ENCODE results near the gene VSTM1. TPM values are rescaled to one million over a fixed set of nuclear protein-coding genes. Genes with fewer than 3 reads are reported as not detected.

The VSTM1 gene
- total RNA-seq, 1 experiment from 2014 or later = not detected

- TF ChIP-seq JUN (CRISPR knock-in tag; IDR thresholded peaks at IDR 0.05) (peak; percentile 75; the same call in 1 of the 2 replicates), PRDM15 (CRISPR knock-in tag; IDR thresholded peaks at IDR 0.05) (peak; percentile 48; the same call in 1 of the 2 replicates), ETV6 (CRISPR knock-in tag; IDR thresholded peaks at IDR 0.05) (0 out of 2 replicates have a peak, but pooled peaks have one; percentile 38), SMAD4 (CRISPR knock-in tag; IDR thresholded peaks at IDR 0.05) (peak; percentile 64; the same call in 1 of the 2 replicates), IRF1 (CRISPR knock-in tag; IDR thresholded peaks at IDR 0.05) (peak; percentile 73; the same call in 1 of the 2 replicates), ZBTB21 (CRISPR knock-in tag; IDR thresholded peaks at IDR 0.05; ENCODE audit: borderline replicate concordance) (peak; percentile 62; the same call in 1 of the 2 replicates), TP53 (CRISPR knock-in tag; IDR thresholded peaks at IDR 0.05) (peak; percentile 77; the same call in 1 of the 2 replicates), FOXP1 (CRISPR knock-in tag; IDR thresholded peaks at IDR 0.05; ENCODE audit: borderline replicate concordance) (peak; percentile 93), FOXK1 (CRISPR knock-in tag; IDR thresholded peaks at IDR 0.05) (0 out of 2 replicates have a peak, but pooled peaks have one; percentile 37), ZNF423 (CRISPR knock-in tag; IDR thresholded peaks at IDR 0.05) (0 out of 2 replicates have a peak, but pooled peaks have one; percentile 28), MYBL2 (CRISPR knock-in tag; IDR thresholded peaks at IDR 0.05) (peak; percentile 84), ZNF219 (CRISPR knock-in tag; IDR thresholded peaks at IDR 0.05; ENCODE audit: borderline replicate concordance) (peak; percentile 89; the same call in 1 of the 2 replicates), CBFB (CRISPR knock-in tag; IDR thresholded peaks at IDR 0.05; ENCODE audit: low read depth) (0 out of 2 replicates have a peak, but pooled peaks have one; percentile 36), TEAD1 (CRISPR knock-in tag; IDR thresholded peaks at IDR 0.05) (peak; percentile 74; the same call in 1 of the 2 replicates), ZNF121 (CRISPR knock-in tag; IDR thresholded peaks at IDR 0.05) (peak; percentile 63; the same call in 1 of the 2 replicates), TEAD4 (CRISPR knock-in tag; IDR thresholded peaks at IDR 0.05) (peak; percentile 81; the same call in 1 of the 2 replicates), E2F1 (CRISPR knock-in tag; IDR thresholded peaks at IDR 0.05) (peak; percentile 67; the same call in 1 of the 2 replicates), E2F5 (CRISPR knock-in tag; IDR thresholded peaks at IDR 0.05) (0 out of 2 replicates have a peak, but pooled peaks have one; percentile 61)
- TF ChIP-seq, protein P1, sequence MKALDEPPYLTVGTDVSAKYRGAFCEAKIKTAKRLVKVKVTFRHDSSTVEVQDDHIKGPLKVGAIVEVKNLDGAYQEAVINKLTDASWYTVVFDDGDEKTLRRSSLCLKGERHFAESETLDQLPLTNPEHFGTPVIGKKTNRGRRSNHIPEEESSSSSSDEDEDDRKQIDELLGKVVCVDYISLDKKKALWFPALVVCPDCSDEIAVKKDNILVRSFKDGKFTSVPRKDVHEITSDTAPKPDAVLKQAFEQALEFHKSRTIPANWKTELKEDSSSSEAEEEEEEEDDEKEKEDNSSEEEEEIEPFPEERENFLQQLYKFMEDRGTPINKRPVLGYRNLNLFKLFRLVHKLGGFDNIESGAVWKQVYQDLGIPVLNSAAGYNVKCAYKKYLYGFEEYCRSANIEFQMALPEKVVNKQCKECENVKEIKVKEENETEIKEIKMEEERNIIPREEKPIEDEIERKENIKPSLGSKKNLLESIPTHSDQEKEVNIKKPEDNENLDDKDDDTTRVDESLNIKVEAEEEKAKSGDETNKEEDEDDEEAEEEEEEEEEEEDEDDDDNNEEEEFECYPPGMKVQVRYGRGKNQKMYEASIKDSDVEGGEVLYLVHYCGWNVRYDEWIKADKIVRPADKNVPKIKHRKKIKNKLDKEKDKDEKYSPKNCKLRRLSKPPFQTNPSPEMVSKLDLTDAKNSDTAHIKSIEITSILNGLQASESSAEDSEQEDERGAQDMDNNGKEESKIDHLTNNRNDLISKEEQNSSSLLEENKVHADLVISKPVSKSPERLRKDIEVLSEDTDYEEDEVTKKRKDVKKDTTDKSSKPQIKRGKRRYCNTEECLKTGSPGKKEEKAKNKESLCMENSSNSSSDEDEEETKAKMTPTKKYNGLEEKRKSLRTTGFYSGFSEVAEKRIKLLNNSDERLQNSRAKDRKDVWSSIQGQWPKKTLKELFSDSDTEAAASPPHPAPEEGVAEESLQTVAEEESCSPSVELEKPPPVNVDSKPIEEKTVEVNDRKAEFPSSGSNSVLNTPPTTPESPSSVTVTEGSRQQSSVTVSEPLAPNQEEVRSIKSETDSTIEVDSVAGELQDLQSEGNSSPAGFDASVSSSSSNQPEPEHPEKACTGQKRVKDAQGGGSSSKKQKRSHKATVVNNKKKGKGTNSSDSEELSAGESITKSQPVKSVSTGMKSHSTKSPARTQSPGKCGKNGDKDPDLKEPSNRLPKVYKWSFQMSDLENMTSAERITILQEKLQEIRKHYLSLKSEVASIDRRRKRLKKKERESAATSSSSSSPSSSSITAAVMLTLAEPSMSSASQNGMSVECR (CRISPR knock-in tag; IDR thresholded peaks at IDR 0.05; ENCODE audit: borderline replicate concordance) = peak; percentile 84; the same call in 1 of the 2 replicates
These were observed 32.3 kb upstream of the VSTM1 start (continued) for GRCh38 chr19:54095859-54096616.
